Adipocyte (in vitro differentiated cells): ENCODE data around the gene TCFL5.

Experiments
- DNase-seq: peaks from one replicate; pipeline ENCODE4 v3.0.0-alpha.2; 2015; ENCODE audit warnings: low read depth
- H3K27me3 ChIP-seq: replicated peaks from 2 replicates; pipeline ENCODE4 v1.7.0; 2013; ENCODE audit warnings: mild to moderate bottlenecking, low read length, moderate library complexity; ENCODE audit not compliant: control insufficient read depth, insufficient read depth
- H3K36me3 ChIP-seq: 2 replicates; pipeline ENCODE4 v1.7.0; 2013; ENCODE audit warnings: low read length, mild to moderate bottlenecking, moderate library complexity; ENCODE audit not compliant: control insufficient read depth, insufficient read depth, severe bottlenecking
- H3K4me1 ChIP-seq: 2 replicates; pipeline ENCODE4 v1.7.0; 2013; ENCODE audit warnings: mild to moderate bottlenecking, low read length, moderate library complexity; ENCODE audit not compliant: control insufficient read depth, insufficient read depth
- H3K4me3 ChIP-seq: 2 replicates; pipeline ENCODE4 v1.7.0; 2013; ENCODE audit warnings: mild to moderate bottlenecking, low read length, moderate library complexity
- H3K9ac ChIP-seq: 2 replicates; pipeline ENCODE4 v1.7.0; 2013; ENCODE audit warnings: mild to moderate bottlenecking, low read length, moderate library complexity
- H3K9me3 ChIP-seq: 2 replicates; pipeline ENCODE4 v1.7.0; 2013; ENCODE audit warnings: mild to moderate bottlenecking, low read length, moderate library complexity; ENCODE audit not compliant: control insufficient read depth

The TCFL5 gene

GRCh38 chr20:62837790-62838127, 23.9 kb downstream of the TCFL5 start:
- H3K27me3 ChIP-seq = peaks cover 16% of the 10 kb centered on the region
- H3K36me3 ChIP-seq = no peaks in the 10 kb centered on the region
- H3K4me3 ChIP-seq = no peak overlapping the region
- H3K4me1 ChIP-seq = peaks cover under 1% of the 10 kb centered on the region
- H3K9me3 ChIP-seq = no peaks in the 10 kb centered on the region
- no peak for DNase-seq
- no peak overlapping the region for H3K9ac ChIP-seq

- Histone ChIP-seq H3K4me3 (no peak overlapping the region), H3K27me3 (peaks cover 16% of the 10 kb centered on the region), H3K9ac (no peak overlapping the region), H3K36me3 (no peaks in the 10 kb centered on the region), H3K4me1 (peaks cover 8% of the 10 kb centered on the region), H3K9me3 (no peaks in the 10 kb centered on the region)
- no peak for DNase-seq
Observed at GRCh38 chr20:62836967-62837490, 24.6 kb downstream of the TCFL5 start.

GRCh38 chr20:62835931-62836861, 25.4 kb downstream of the TCFL5 start:
- Histone ChIP-seq H3K9ac (no peak overlapping the region), H3K27me3 (peaks cover 16% of the 10 kb centered on the region), H3K36me3 (no peaks in the 10 kb centered on the region), H3K9me3 (no peaks in the 10 kb centered on the region), H3K4me1 (peaks cover 14% of the 10 kb centered on the region), H3K4me3 (no peak overlapping the region)
- DNase-seq = no peak

GRCh38 chr20:62834967-62835730, 26.5 kb downstream of the TCFL5 start:
- no peak overlapping the region for H3K9ac ChIP-seq
- no peak overlapping the region for H3K4me3 ChIP-seq
- no peaks in the 10 kb centered on the region for H3K36me3 ChIP-seq
- peaks cover 18% of the 10 kb centered on the region for H3K4me1 ChIP-seq
- peaks cover 16% of the 10 kb centered on the region for H3K27me3 ChIP-seq
- DNase-seq = no peak
- H3K9me3 ChIP-seq = no peaks in the 10 kb centered on the region

- no peaks in the 10 kb centered on the region for H3K9me3 ChIP-seq
- DNase-seq = no peak
- peaks cover 13% of the 10 kb centered on the region for H3K27me3 ChIP-seq
- H3K4me3 ChIP-seq = no peak overlapping the region
- H3K9ac ChIP-seq = no peak overlapping the region
- no peaks in the 10 kb centered on the region for H3K36me3 ChIP-seq
- peaks cover 18% of the 10 kb centered on the region for H3K4me1 ChIP-seq
Observed at GRCh38 chr20:62832951-62833391, 28.7 kb downstream of the TCFL5 start.

GRCh38 chr20:62832212-62832922, 29.3 kb downstream of the TCFL5 start:
- Histone ChIP-seq H3K4me1 (peaks cover 18% of the 10 kb centered on the region), H3K4me3 (no peak overlapping the region), H3K9ac (no peak overlapping the region), H3K36me3 (no peaks in the 10 kb centered on the region), H3K27me3 (peaks cover 13% of the 10 kb centered on the region), H3K9me3 (no peaks in the 10 kb centered on the region)
- no peak for DNase-seq

- H3K9ac ChIP-seq = no peak overlapping the region
- H3K36me3 ChIP-seq = no peaks in the 10 kb centered on the region
- peaks cover 18% of the 10 kb centered on the region for H3K4me1 ChIP-seq
- no peak overlapping the region for H3K4me3 ChIP-seq
- no peaks in the 10 kb centered on the region for H3K9me3 ChIP-seq
- peaks cover 13% of the 10 kb centered on the region for H3K27me3 ChIP-seq
- DNase-seq = no peak
Observed at GRCh38 chr20:62831854-62832211, 29.8 kb downstream of the TCFL5 start.

GRCh38 chr20:62831361-62831788, 30.2 kb downstream of the TCFL5 start:
- H3K4me1 ChIP-seq = peaks cover 18% of the 10 kb centered on the region
- H3K36me3 ChIP-seq = no peaks in the 10 kb centered on the region
- no peaks in the 10 kb centered on the region for H3K9me3 ChIP-seq

GRCh38 chr20:62830821-62831220, 30.8 kb downstream of the TCFL5 start:
- DNase-seq = no peak
- Histone ChIP-seq H3K4me1 (peaks cover 18% of the 10 kb centered on the region), H3K9ac (no peak overlapping the region), H3K36me3 (no peaks in the 10 kb centered on the region), H3K27me3 (peaks cover 8% of the 10 kb centered on the region), H3K4me3 (no peak overlapping the region), H3K9me3 (no peaks in the 10 kb centered on the region)

More at GRCh38 chr20:62831361-62831788, 30.2 kb downstream of the TCFL5 start:
- H3K4me3 ChIP-seq = no peak overlapping the region
- no peak for DNase-seq
- peaks cover 9% of the 10 kb centered on the region for H3K27me3 ChIP-seq
- H3K9ac ChIP-seq = no peak overlapping the region

- Histone ChIP-seq H3K4me3 (no peak overlapping the region), H3K9me3 (no peaks in the 10 kb centered on the region), H3K27me3 (peaks cover 5% of the 10 kb centered on the region), H3K4me1 (peaks cover 18% of the 10 kb centered on the region), H3K36me3 (no peaks in the 10 kb centered on the region), H3K9ac (no peak overlapping the region)
- DNase-seq = no peak
Observed at GRCh38 chr20:62830251-62830650, 31.4 kb downstream of the TCFL5 start.
